ENCODE measurements around the gene G6PC3. TPM values are rescaled to one million over a fixed set of nuclear protein-coding genes. Genes with fewer than 3 reads are reported as not detected.

The G6PC3 gene
- polyA plus RNA-seq, 2 of the 4 experiments (the other 2 are of a cell fraction), result 104 to 130 TPM

- DNase-seq (ENCODE audit: low read depth in 1 of 2, low spot score in 1 of 2) (no peak), ATAC-seq (no peak), FAIRE-seq (no peak)
- WGBS (ENCODE audit: missing lambda C conversion rate), result 51% methylated on average over 7 of the region's 8 CpGs
- ChIA-PET POLR2A (interaction anchor here (1.2 to 2.4 kb wide), 6 partner anchors 9 to 36 kb away, joined by 4 to 10 read pairs (median 4); partner anchors contain the start of gene HDAC5), CTCF (interaction anchor here (0.7 to 39.6 kb wide), 10 partner anchors 15 to 209 kb away, joined by 3 to 1202 read pairs (median 4); partner anchors contain the start of genes G6PC3, HDAC5 and LSM12)
- Histone ChIP-seq H3K4me3 (0 out of 3 replicates have a peak overlapping the region, but pooled peaks have one; percentile 0), H3K4me1 (peaks cover 32% of the 10 kb centered on the region), H3K27ac (peak overlapping the region; percentile 43 to 89), H3K9me3 (no peaks in the 10 kb centered on the region), H3K4me2 (peak overlapping the region; percentile 72)
- TF ChIP-seq, protein P1, sequence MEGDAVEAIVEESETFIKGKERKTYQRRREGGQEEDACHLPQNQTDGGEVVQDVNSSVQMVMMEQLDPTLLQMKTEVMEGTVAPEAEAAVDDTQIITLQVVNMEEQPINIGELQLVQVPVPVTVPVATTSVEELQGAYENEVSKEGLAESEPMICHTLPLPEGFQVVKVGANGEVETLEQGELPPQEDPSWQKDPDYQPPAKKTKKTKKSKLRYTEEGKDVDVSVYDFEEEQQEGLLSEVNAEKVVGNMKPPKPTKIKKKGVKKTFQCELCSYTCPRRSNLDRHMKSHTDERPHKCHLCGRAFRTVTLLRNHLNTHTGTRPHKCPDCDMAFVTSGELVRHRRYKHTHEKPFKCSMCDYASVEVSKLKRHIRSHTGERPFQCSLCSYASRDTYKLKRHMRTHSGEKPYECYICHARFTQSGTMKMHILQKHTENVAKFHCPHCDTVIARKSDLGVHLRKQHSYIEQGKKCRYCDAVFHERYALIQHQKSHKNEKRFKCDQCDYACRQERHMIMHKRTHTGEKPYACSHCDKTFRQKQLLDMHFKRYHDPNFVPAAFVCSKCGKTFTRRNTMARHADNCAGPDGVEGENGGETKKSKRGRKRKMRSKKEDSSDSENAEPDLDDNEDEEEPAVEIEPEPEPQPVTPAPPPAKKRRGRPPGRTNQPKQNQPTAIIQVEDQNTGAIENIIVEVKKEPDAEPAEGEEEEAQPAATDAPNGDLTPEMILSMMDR (IDR thresholded peaks at IDR 0.05), result no peak
- no peak for TF ChIP-seq NFE2L2 (conservative IDR thresholded peaks at IDR 0.05; ENCODE audit: low read length)
- TF ChIP-seq KDM5A (IDR thresholded peaks at IDR 0.05), result no peak
- TF ChIP-seq HOXB13 (CRISPR knock-in tag; IDR thresholded peaks at IDR 0.05; ENCODE audit: low read depth), result no peak
- TF ChIP-seq FOXS1 (CRISPR knock-in tag; IDR thresholded peaks at IDR 0.05), result no peak
- TF ChIP-seq SREBF2 (IDR thresholded peaks at IDR 0.05), result no peak; the same call in 1 of the 2 replicates
- TF ChIP-seq PHF8 (IDR thresholded peaks at IDR 0.05; ENCODE audit: borderline replicate concordance, low read depth), result no peak
- no peak for TF ChIP-seq RFX5 (IDR thresholded peaks at IDR 0.05)
- no peak for TF ChIP-seq BHLHE40 (IDR thresholded peaks at IDR 0.05; ENCODE audit: low read depth, low read length)
- TF ChIP-seq USF2 (IDR thresholded peaks at IDR 0.05), result no peak
- TF ChIP-seq MAFK (IDR thresholded peaks at IDR 0.05; ENCODE audit: partially characterized antibody), result no peak
- no peak for TF ChIP-seq ZNF302 (CRISPR knock-in tag; IDR thresholded peaks at IDR 0.05)
- no peak for TF ChIP-seq MAX (IDR thresholded peaks at IDR 0.05)
- TF ChIP-seq, protein P2, sequence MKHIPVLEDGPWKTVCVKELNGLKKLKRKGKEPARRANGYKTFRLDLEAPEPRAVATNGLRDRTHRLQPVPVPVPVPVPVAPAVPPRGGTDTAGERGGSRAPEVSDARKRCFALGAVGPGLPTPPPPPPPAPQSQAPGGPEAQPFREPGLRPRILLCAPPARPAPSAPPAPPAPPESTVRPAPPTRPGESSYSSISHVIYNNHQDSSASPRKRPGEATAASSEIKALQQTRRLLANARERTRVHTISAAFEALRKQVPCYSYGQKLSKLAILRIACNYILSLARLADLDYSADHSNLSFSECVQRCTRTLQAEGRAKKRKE (CRISPR knock-in tag; IDR thresholded peaks at IDR 0.05; ENCODE audit: low read depth), result no peak
- no peak for TF ChIP-seq ZFP36 (IDR thresholded peaks at IDR 0.05; ENCODE audit: borderline replicate concordance, partially characterized antibody)
- no peak for TF ChIP-seq TFCP2L1 (CRISPR knock-in tag; IDR thresholded peaks at IDR 0.05)
- TF ChIP-seq RCOR1 (IDR thresholded peaks at IDR 0.05; ENCODE audit: low read depth, low read length), result no peak
- no peak for TF ChIP-seq MYC (IDR thresholded peaks at IDR 0.05; ENCODE audit: borderline replicate concordance, low read length)
These were observed 16.8 kb downstream of the G6PC3 start for GRCh38 chr17:44087319-44087718.

- ATAC-seq, result no peak
- H3K27ac ChIP-seq, result peak overlapping the region in 1 of 2 experiments; percentile 89; a peak in 2 of 6 replicates
- 94% methylated on average over 16 of the region's 16 CpGs for WGBS (ENCODE audit: missing lambda C conversion rate)
- ChIA-PET POLR2A (interaction anchor here (0.7 to 2.4 kb wide), 5 partner anchors 8 to 35 kb away, joined by 3 to 10 read pairs (median 4); partner anchors contain the start of genes G6PC3 and HDAC5), CTCF (interaction anchor here (0.6 to 39.6 kb wide), 9 partner anchors 19 to 210 kb away, joined by 3 to 1202 read pairs (median 3); partner anchors contain the start of genes ASB16, HDAC5 and LSM12)
- H3K4me3 ChIP-seq, result no peak overlapping the region
- no peaks in the 10 kb centered on the region for H3K9me3 ChIP-seq
- TF ChIP-seq CHD4 (IDR thresholded peaks at IDR 0.05; ENCODE audit: borderline replicate concordance) (no peak), SREBF2 (IDR thresholded peaks at IDR 0.05) (no peak), HOXB5 (CRISPR knock-in tag; IDR thresholded peaks at IDR 0.05) (no peak), POLR2AphosphoS2 (conservative IDR thresholded peaks at IDR 0.05; ENCODE audit: low read length) (no peak), EHF (CRISPR knock-in tag; IDR thresholded peaks at IDR 0.05) (no peak), HOXA7 (CRISPR knock-in tag; IDR thresholded peaks at IDR 0.05) (no peak), NFE2L2 (conservative IDR thresholded peaks at IDR 0.05; ENCODE audit: low read length) (no peak), MYC (IDR thresholded peaks at IDR 0.05; ENCODE audit: borderline replicate concordance, low read length) (no peak), CEBPB (IDR thresholded peaks at IDR 0.05) (no peak), TP53 (CRISPR knock-in tag; IDR thresholded peaks at IDR 0.05) (no peak), RCOR1 (IDR thresholded peaks at IDR 0.05; ENCODE audit: low read depth, low read length) (no peak), HDAC2 (IDR thresholded peaks at IDR 0.05) (no peak), MAFK (IDR thresholded peaks at IDR 0.05; ENCODE audit: partially characterized antibody) (no peak)
- TF ChIP-seq, protein P3, sequence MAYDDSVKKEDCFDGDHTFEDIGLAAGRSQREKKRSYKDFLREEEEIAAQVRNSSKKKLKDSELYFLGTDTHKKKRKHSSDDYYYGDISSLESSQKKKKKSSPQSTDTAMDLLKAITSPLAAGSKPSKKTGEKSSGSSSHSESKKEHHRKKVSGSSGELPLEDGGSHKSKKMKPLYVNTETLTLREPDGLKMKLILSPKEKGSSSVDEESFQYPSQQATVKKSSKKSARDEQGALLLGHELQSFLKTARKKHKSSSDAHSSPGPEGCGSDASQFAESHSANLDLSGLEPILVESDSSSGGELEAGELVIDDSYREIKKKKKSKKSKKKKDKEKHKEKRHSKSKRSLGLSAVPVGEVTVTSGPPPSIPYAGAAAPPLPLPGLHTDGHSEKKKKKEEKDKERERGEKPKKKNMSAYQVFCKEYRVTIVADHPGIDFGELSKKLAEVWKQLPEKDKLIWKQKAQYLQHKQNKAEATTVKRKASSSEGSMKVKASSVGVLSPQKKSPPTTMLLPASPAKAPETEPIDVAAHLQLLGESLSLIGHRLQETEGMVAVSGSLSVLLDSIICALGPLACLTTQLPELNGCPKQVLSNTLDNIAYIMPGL (CRISPR knock-in tag; IDR thresholded peaks at IDR 0.05; ENCODE audit: borderline replicate concordance), result no peak
- TF ChIP-seq, protein P4, sequence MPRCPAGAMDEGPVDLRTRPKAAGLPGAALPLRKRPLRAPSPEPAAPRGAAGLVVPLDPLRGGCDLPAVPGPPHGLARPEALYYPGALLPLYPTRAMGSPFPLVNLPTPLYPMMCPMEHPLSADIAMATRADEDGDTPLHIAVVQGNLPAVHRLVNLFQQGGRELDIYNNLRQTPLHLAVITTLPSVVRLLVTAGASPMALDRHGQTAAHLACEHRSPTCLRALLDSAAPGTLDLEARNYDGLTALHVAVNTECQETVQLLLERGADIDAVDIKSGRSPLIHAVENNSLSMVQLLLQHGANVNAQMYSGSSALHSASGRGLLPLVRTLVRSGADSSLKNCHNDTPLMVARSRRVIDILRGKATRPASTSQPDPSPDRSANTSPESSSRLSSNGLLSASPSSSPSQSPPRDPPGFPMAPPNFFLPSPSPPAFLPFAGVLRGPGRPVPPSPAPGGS (IDR thresholded peaks at IDR 0.05), result no peak
- TF ChIP-seq, protein P5, sequence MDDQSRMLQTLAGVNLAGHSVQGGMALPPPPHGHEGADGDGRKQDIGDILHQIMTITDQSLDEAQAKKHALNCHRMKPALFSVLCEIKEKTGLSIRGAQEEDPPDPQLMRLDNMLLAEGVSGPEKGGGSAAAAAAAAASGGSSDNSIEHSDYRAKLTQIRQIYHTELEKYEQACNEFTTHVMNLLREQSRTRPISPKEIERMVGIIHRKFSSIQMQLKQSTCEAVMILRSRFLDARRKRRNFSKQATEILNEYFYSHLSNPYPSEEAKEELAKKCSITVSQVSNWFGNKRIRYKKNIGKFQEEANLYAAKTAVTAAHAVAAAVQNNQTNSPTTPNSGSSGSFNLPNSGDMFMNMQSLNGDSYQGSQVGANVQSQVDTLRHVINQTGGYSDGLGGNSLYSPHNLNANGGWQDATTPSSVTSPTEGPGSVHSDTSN (IDR thresholded peaks at IDR 0.05), result no peak
- FAIRE-seq, result no peak
- H3K4me1 ChIP-seq, result peaks cover 32% of the 10 kb centered on the region
- H3K4me2 ChIP-seq, result no peak overlapping the region
- no peak for DNase-seq (ENCODE audit: low read depth in 1 of 2, low spot score in 1 of 2)
These were observed 17.7 kb downstream of the G6PC3 start for GRCh38 chr17:44088254-44088653.

All from A549 (cell line).